ENCODE data around the gene NYAP1.
"Not testable (repeated sequence)": the region's sequence is repeated elsewhere in the genome, so short reads cannot be mapped to it uniquely, and the experiment has no call there.

The NYAP1 gene

DNA sequence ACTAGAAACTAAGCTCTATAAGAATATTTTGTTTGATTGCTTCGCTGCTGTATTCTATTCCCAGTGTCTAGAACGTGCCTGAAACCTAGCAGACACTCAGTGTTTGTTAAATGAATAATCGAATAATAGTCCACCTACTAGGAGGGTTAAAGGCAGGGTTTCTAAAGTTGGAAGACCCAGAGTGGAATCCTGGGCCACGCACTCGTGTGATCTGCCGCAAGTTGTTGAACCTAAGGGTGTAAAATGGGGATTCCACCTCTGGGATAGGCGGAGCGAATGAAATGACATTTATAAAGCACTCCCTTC, 54.6 kb downstream of the NYAP1 start:
- DNase-seq (ENCODE audit: low read depth), result no peak
- TF ChIP-seq, protein P1, sequence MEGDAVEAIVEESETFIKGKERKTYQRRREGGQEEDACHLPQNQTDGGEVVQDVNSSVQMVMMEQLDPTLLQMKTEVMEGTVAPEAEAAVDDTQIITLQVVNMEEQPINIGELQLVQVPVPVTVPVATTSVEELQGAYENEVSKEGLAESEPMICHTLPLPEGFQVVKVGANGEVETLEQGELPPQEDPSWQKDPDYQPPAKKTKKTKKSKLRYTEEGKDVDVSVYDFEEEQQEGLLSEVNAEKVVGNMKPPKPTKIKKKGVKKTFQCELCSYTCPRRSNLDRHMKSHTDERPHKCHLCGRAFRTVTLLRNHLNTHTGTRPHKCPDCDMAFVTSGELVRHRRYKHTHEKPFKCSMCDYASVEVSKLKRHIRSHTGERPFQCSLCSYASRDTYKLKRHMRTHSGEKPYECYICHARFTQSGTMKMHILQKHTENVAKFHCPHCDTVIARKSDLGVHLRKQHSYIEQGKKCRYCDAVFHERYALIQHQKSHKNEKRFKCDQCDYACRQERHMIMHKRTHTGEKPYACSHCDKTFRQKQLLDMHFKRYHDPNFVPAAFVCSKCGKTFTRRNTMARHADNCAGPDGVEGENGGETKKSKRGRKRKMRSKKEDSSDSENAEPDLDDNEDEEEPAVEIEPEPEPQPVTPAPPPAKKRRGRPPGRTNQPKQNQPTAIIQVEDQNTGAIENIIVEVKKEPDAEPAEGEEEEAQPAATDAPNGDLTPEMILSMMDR (conservative IDR thresholded peaks at IDR 0.05; ENCODE audit: control insufficient read depth, insufficient read depth, low read depth, low read length), result no peak
- peak overlapping the region; percentile 58 for H3K4me3 ChIP-seq (ENCODE audit: control insufficient read depth, low read depth, low read length)

GRCh38 chr7:100538654-100539435, 55.1 kb downstream of the NYAP1 start, which contains the start of gene AGFG2:
Gene AGFG2, plus strand, starts transcription at chr7:100539203. Its CDS starts 144 bp downstream, at chr7:100539347.
- DNase-seq (ENCODE audit: low read depth), result peak; percentile 99
- peak within 1 kb of the TSS; percentile 58 for H3K4me3 ChIP-seq (ENCODE audit: control insufficient read depth, low read depth, low read length)
- TF ChIP-seq, protein P1 (conservative IDR thresholded peaks at IDR 0.05; ENCODE audit: control insufficient read depth, insufficient read depth, low read depth, low read length), result no peak

- no peak for DNase-seq (ENCODE audit: low read depth)
- peak overlapping the region; percentile 57 for H3K4me3 ChIP-seq (ENCODE audit: control insufficient read depth, low read depth, low read length)
- TF ChIP-seq, protein P1 (conservative IDR thresholded peaks at IDR 0.05; ENCODE audit: control insufficient read depth, insufficient read depth, low read depth, low read length), result no peak
These were observed 55.8 kb downstream of the NYAP1 start for GRCh38 chr7:100539436-100540006.

- no peak for DNase-seq (ENCODE audit: low read depth)
- TF ChIP-seq, protein P1 (conservative IDR thresholded peaks at IDR 0.05; ENCODE audit: control insufficient read depth, insufficient read depth, low read depth, low read length), result no peak
- H3K4me3 ChIP-seq (ENCODE audit: control insufficient read depth, low read depth, low read length), result peak overlapping the region; percentile 57
These were observed 56.5 kb downstream of the NYAP1 start for GRCh38 chr7:100540073-100540723.

- DNase-seq (ENCODE audit: low read depth); H3K4me3 ChIP-seq (ENCODE audit: control insufficient read depth, low read depth, low read length): not testable (repeated sequence)
These were observed 57.6 kb downstream of the NYAP1 start for GRCh38 chr7:100541309-100541708.

DNA sequence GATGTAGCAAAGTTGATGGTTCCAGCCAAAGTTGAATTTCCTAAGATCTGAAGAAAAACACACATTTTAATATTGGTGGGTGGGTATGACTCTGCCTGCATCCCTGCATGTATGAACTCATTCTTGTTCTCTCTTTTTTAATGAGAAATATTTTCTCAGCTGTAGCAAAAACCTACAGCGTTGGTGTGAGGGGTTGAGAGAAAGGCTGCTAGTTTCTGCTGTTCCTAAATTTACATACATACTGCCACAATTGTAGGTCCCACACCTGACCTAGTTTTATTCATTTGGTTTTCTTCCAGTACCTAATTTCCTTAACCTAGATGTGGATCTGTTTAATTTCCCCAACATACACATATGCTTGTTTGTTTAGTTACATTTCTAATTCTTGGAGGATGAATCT, 59.9 kb downstream of the NYAP1 start:
- no peak overlapping the region for H3K4me3 ChIP-seq (ENCODE audit: control insufficient read depth, low read depth, low read length)
- TF ChIP-seq, protein P1 (conservative IDR thresholded peaks at IDR 0.05; ENCODE audit: control insufficient read depth, insufficient read depth, low read depth, low read length), result no peak

DNA sequence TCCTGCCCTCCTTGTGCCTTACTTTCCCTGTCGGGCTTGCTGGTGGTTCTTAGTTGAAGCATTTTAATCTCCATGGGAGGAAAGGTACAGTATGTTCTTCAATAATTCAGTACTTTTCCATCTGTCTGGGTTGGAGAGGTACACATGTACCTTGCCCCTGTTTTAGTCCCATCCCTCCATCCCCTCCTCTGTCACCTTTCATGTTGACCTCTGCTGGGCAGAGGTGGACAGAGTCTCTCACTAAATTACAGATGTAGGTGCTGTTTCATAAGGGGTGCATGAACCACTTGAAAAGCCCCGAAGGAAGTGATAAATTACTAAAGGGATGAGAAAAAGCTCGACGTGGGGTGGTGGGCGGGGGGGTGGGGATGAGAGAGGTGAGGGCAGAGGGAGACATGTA, 60.7 kb downstream of the NYAP1 start:
- no peak overlapping the region for H3K4me3 ChIP-seq (ENCODE audit: control insufficient read depth, low read depth, low read length)
- TF ChIP-seq, protein P1 (conservative IDR thresholded peaks at IDR 0.05; ENCODE audit: control insufficient read depth, insufficient read depth, low read depth, low read length), result no peak
- DNase-seq (ENCODE audit: low read depth), result no peak

More for the DNA sequence above, 59.9 kb downstream of the NYAP1 start:
- no peak for DNase-seq (ENCODE audit: low read depth)
